Suprapubic skin (tissue), 3 donors: Measurements from ENCODE around the gene SAMD7.

Source experiments
- EP300 ChIP-seq: sonication (generic); formaldehyde crosslinking; IDR thresholded peaks from one replicate; pipeline ENCODE4 v1.6.1; 2017; ENCODE audit warnings: antibody characterized with exemption
- TF ChIP-seq, protein P1 (sequence below), 2 donors: fragments of 200-600 bp in 1 of 2; fragments of 450-650 bp in 1 of 2; sonication (generic) in 1 of 2; IDR thresholded peaks; one replicate each; pipeline ENCODE4 v1.5.1; 2016 to 2019; ENCODE audit warnings: antibody characterized with exemption in 2 of 2, mild to moderate bottlenecking in 1 of 2, moderate library complexity in 1 of 2

DNA sequence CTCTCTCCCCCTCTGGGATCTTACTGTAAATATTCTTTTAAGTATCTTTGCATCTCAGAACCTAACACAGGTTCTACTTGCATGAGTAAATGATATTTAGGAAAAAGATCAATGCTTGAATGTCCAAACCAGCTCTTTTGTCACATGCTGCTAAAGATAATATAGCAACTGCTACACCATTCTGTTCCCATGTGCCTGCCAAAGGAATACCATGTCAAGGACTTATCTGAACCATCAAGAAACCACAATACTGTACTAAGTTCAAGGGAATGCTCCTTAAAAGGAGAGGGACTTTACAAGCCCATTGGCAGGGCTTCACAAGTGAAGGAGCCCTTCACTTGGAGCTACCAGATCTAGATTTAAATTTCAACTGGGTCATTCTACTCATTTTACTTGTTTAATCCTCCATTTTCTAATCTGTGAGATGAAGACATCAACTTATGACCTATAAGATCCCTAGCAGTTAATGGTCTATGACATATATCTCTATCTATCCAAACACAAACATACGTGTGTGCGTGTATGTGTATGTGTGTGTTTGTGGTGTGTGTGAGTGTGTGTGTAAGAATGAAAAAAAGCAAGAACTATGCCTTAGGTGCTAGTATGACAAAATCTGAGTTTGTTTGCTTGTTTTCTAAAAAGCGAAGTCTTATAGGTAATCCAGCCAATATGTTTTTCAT is 42.2 kb downstream of the SAMD7 start:
- TF ChIP-seq, protein P1, sequence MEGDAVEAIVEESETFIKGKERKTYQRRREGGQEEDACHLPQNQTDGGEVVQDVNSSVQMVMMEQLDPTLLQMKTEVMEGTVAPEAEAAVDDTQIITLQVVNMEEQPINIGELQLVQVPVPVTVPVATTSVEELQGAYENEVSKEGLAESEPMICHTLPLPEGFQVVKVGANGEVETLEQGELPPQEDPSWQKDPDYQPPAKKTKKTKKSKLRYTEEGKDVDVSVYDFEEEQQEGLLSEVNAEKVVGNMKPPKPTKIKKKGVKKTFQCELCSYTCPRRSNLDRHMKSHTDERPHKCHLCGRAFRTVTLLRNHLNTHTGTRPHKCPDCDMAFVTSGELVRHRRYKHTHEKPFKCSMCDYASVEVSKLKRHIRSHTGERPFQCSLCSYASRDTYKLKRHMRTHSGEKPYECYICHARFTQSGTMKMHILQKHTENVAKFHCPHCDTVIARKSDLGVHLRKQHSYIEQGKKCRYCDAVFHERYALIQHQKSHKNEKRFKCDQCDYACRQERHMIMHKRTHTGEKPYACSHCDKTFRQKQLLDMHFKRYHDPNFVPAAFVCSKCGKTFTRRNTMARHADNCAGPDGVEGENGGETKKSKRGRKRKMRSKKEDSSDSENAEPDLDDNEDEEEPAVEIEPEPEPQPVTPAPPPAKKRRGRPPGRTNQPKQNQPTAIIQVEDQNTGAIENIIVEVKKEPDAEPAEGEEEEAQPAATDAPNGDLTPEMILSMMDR (IDR thresholded peaks at IDR 0.05) = no peak
- TF ChIP-seq EP300 = no peak
